Measurements from ENCODE around the gene CHAC1. TPM values are rescaled to one million over a fixed set of nuclear protein-coding genes. Genes with fewer than 3 reads are reported as not detected.

The CHAC1 gene
- total and polyA plus RNA-seq, 2 of the 13 experiments (the other 11 are each of a cell fraction or from before 2014, with no cell fraction given) = 0.44 TPM; not detected in 1

GRCh38 chr15:40918799-40919392, 34.4 kb upstream of the CHAC1 start (continued):
- TF ChIP-seq ETV5 (CRISPR knock-in tag; IDR thresholded peaks at IDR 0.05; ENCODE audit: borderline replicate concordance) (peak; percentile 69), STAT5B (CRISPR knock-in tag; IDR thresholded peaks at IDR 0.05) (no peak), GATAD2A (CRISPR knock-in tag; IDR thresholded peaks at IDR 0.05) (no peak), RAD51 (IDR thresholded peaks at IDR 0.05; ENCODE audit: borderline replicate concordance) (no peak), YY1 (IDR thresholded peaks at IDR 0.05; ENCODE audit: insufficient read depth, insufficient replicate concordance, low read depth, low read length) (no peak), HCFC1 (IDR thresholded peaks at IDR 0.05; ENCODE audit: low read depth, low read length) (no peak), MTA1 (CRISPR knock-in tag; IDR thresholded peaks at IDR 0.05; ENCODE audit: borderline replicate concordance) (no peak), SCMH1 (CRISPR knock-in tag; IDR thresholded peaks at IDR 0.05; ENCODE audit: borderline replicate concordance) (no peak), ZNF382 (CRISPR knock-in tag; IDR thresholded peaks at IDR 0.05; ENCODE audit: borderline replicate concordance) (no peak), JARID2 (CRISPR knock-in tag; IDR thresholded peaks at IDR 0.05; ENCODE audit: insufficient replicate concordance) (no peak), ZNF605 (CRISPR knock-in tag; IDR thresholded peaks at IDR 0.05) (0 out of 2 replicates have a peak, but pooled peaks have one; percentile 40), SATB2 (CRISPR knock-in tag; IDR thresholded peaks at IDR 0.05) (no peak), DMAP1 (CRISPR knock-in tag; IDR thresholded peaks at IDR 0.05) (0 out of 2 replicates have a peak, but pooled peaks have one; percentile 42), ZFP37 (CRISPR knock-in tag; IDR thresholded peaks at IDR 0.05; ENCODE audit: borderline replicate concordance) (no peak), CCDC6 (CRISPR knock-in tag; IDR thresholded peaks at IDR 0.05) (no peak), ZNF121 (CRISPR knock-in tag; IDR thresholded peaks at IDR 0.05) (no peak), ZFX (CRISPR knock-in tag; IDR thresholded peaks at IDR 0.05; ENCODE audit: low read depth) (peak; percentile 43), FOXO1 (CRISPR knock-in tag; IDR thresholded peaks at IDR 0.05) (no peak), ZKSCAN1 (IDR thresholded peaks at IDR 0.05; ENCODE audit: low read length) (no peak), ZIK1 (CRISPR knock-in tag; IDR thresholded peaks at IDR 0.05; ENCODE audit: borderline replicate concordance, low read depth) (no peak; the same call in 1 of the 2 replicates), ZNF607 (CRISPR knock-in tag; IDR thresholded peaks at IDR 0.05; ENCODE audit: borderline replicate concordance) (peak; percentile 64; the same call in 1 of the 2 replicates), ZNF513 (CRISPR knock-in tag; conservative IDR thresholded peaks at IDR 0.05) (no peak), ZNF460 (CRISPR knock-in tag; IDR thresholded peaks at IDR 0.05; ENCODE audit: borderline replicate concordance) (no peak), SIN3A (IDR thresholded peaks at IDR 0.05; ENCODE audit: borderline replicate concordance, low read depth, low read length) (no peak), RARA (CRISPR knock-in tag; IDR thresholded peaks at IDR 0.05) (peak; percentile 36; the same call in 1 of the 2 replicates), PHF21A (CRISPR knock-in tag; IDR thresholded peaks at IDR 0.05) (peak; percentile 59), KLF9 (CRISPR knock-in tag; IDR thresholded peaks at IDR 0.05; ENCODE audit: low read depth) (no peak), MNT (IDR thresholded peaks at IDR 0.05) (no peak)
- TF ChIP-seq, protein P1, sequence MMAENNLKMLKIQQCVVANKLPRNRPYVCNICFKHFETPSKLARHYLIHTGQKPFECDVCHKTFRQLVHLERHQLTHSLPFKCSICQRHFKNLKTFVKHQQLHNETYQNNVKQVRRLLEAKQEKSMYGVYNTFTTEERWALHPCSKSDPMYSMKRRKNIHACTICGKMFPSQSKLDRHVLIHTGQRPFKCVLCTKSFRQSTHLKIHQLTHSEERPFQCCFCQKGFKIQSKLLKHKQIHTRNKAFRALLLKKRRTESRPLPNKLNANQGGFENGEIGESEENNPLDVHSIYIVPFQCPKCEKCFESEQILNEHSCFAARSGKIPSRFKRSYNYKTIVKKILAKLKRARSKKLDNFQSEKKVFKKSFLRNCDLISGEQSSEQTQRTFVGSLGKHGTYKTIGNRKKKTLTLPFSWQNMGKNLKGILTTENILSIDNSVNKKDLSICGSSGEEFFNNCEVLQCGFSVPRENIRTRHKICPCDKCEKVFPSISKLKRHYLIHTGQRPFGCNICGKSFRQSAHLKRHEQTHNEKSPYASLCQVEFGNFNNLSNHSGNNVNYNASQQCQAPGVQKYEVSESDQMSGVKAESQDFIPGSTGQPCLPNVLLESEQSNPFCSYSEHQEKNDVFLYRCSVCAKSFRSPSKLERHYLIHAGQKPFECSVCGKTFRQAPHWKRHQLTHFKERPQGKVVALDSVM (CRISPR knock-in tag; IDR thresholded peaks at IDR 0.05) = no peak
